NCI-H146 treated with DMSO at 0.1 percent for 48 hours (cell line): Measurements from ENCODE around the gene MBTPS1.

ENCODE experiments used
- DNase-seq: peaks from one replicate; lab custom pipeline; 2025; ENCODE audit not compliant: unreplicated experiment; lab: John Stamatoyannopoulos, UW

Gene MBTPS1

DNA sequence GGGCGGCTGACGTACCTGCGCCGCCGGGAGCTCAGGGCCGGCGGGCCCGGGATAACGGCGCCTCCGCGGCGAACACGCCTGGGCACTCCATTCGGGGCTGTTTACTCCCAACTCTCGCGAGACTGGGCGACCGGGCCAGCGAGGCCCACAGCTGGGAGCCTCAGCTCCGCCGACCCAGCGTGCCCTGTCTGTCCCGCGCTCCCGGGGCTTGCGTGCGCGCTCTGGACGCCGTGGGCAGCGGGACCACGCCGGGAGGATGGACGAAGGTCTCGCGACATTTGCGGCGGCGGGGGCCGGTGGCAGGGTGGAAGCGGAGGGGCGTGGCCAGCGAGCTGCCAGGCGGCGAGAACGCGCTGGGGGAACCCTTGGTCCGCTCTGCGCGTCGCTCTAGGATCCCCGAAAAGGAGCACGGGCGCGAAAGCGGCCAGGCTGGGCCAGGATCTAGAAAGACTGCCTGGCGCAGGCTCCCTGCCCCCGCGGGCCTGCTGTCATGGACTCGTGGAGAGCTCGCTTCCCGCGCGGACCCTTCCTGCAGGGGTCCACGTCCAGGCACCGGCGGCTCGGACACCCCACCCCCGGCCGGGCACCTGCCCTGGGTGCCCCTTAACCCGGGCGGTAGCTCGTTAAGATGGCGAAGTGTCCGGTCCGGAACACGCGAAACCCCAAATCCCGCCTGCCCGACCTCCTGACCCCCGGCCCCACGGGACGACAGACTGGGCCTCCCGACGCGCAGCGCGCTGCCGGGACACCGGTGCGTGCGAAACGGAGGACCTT, at the start of gene MBTPS1:
MBTPS1 (minus strand) TSS at position 223 of the 774 bp plus-strand sequence. CDS start 15,159 bp downstream, outside the sequence.
- peak; percentile 79 for DNase-seq

DNA sequence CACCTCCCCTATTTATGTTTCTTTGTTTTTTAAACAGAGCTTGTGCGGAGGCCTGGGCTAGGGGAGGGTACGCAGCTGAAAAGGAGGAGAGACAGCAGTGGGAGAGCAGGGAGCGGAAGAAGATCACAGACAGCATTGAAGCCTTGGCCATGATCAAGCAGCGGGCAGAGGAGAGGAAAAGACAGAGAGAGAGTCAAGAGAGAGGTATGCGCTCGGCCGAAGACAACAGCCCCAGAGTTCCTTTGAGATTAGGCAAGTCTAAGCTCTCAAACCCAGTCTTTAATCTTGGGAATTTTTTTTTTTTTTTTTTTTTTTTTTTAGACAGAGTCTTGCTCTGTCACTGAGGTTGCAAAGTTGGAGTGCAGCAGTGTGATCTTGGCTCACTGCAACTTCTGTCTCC, 49.0 kb upstream of the MBTPS1 start:
- DNase-seq, result no peak

DNA sequence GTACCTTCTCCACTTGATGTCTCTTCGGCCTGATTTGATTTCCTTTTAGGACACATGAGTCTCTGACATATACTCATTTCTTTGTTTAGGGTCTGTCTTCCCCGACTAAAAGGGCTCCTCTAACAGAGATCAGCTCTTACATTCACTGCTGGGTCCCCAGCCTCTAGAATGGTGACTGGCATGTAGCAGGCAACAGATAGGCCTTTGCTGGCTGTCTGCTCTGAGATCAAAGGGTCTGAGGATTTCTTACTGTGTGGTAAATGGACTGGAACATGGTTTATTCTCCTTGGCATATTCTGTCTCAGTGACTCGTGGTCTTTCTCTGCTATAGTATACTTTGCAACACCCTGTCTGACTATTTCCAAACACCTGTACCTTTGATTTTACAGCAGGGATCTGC, 45.1 kb upstream of the MBTPS1 start:
- no peak for DNase-seq

DNA sequence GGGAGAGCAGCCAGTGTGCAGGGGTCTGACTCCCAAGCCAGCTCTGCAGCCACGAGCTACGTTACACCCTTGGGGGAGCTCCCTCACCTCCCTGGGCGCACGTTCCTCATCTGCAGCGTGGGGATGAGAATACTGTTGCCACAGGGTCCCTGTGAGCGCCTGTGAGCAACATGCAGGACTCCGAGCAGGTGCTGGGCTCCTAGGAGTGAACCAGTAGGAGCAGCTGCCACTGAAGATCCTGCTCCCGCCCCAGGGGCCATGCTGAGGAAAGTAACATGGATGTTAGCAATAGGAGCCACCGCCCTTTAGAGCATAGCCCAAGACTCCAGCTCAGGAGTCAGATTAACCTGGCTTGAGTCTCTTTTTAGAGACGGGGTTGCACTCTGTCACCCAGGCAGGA, 44.3 kb upstream of the MBTPS1 start:
- DNase-seq, result no peak

DNA sequence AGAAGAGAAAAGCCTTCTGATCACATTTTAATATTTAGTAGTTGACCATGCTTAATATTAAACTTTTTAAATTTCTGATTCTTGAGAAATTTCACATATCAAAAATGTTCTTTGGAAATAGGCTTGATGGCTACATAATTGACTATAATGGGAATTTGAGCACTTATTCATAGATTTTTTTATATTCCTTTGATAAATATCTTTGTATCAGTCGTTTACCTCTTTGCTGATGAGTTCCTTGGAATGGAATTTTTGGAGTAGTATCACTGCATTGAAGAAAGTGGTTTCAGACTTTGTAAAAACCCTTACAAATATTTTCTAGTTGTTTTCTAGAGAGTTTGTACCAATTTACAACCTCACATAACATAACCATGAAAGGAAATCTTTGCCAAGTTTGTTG, 43.1 kb upstream of the MBTPS1 start:
- no peak for DNase-seq

DNA sequence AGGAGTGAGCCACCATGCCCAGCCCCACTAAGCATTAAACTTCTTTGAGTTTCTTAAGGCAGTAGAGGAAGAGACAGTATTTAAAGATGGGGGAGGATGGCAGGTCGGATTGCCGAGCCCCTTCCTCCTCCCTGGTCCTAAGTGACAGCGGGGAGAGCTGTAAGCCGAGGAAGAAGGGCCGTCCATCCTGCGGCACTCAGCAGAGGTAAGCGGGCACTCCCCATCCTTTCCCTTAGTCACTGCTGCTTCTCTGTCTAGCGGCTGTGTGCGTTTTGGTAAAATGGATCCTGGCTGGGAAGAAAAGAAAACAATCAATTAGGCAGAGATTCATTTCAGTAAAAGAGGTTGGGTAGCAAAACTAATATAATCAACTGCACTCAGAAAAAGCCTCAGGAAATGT, 42.3 kb upstream of the MBTPS1 start:
- DNase-seq, result no peak

DNA sequence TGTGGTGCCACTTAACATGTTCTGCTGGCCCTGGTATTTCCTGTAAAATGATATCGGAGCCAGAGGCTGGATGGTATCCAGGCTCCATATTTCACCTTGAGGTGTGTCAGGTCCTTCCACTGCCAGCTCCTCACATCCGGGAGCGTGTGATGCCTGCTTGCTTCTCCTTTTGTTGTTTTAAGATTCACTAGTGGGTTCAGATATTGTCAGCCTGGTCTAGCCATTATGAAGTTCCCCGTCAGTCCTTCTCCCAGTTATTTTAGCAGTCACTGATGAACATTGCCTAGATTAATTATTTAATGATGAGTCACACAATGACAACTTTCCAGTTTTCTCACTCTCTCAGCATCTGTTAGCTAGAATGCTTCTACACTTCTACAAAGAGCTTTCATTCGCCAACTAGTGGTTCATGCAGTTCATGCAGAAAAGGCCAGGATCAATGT, 39.6 kb upstream of the MBTPS1 start:
- no peak for DNase-seq

DNA sequence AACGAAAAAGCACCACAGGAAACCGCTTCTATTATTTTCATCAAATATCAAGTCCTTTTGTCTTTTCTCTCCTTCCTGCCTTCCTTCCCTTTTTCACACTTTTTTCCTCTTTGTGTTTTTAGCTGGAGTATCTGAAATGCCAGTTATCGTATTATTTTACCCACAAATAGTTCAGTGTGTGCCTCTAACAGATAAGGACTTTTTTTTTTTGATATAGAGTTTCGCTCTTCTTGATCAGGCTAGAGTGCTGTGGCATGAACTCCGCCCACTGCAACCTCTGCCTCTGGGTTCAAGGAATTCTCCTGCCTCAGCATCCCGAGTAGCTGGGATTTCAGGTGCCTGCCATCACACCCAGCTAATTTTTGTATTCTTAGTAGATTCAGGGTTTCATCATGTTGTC, 39.0 kb upstream of the MBTPS1 start:
- no peak for DNase-seq

DNA sequence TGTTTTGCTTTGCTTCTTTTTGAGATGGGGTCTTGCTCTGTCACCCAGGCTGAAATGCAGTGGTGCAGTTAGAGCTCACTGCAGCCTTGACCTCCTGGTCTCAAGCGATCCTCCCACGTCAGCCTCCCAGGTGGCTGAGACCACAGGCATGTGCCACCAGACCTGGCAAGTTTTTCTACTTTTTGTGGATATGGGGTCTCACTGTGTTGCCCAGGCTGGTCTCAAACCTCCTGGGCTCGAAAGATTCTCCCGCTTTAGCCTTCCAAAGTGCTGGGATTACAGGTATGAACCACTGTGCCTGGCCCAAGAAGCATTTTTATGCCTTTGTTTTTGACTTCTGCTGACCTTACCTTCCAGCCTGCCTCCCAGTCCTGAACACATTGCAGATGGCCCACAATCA, 38.5 kb upstream of the MBTPS1 start:
- DNase-seq, result no peak

DNA sequence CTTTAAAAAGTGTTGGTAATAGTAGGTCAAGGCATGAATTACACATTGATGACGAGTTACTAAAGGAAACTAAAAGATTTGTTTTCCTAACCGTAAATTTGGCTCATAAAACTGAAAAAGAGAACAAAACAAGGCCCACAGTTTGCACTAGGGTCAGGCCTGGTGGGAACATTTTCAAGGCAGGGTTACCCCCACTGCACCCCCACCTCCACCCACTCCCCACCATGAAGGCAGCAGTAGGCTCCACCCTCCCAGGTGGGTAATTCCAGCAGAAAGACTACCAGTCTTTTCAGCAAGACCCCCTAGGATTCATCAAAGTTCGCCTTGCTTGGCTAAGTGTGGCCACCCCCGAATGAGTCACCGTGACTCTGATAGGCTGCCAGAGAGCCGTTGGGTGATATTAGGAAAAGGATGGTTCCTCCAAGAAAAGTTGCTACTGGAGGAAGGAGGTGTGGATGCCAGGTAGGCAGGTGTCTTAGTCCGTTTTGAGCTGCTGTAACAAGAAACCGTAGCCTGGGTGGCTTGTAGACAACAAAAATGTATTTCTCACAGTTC, 37.0 kb upstream of the MBTPS1 start:
- DNase-seq, result no peak

DNA sequence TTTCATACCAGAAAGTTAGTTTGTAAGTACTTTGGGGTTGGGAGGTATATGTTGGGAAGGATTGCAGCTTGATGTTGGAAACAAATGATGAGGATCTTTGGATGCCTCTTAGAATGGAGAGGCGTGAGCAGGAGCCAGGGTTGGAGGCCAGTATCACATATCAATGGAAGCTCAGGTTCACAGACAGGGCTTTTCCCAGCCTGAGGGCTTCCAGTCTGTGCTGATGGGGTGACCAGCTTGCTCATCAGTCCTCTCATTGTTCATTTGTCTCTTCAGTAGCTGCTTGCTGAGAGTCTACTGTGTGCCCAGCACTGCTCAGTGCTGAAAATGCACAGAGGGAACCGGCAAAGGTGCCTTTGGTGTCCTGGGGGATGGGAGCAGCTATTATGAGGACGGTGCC, 34.2 kb upstream of the MBTPS1 start:
- no peak for DNase-seq

DNA sequence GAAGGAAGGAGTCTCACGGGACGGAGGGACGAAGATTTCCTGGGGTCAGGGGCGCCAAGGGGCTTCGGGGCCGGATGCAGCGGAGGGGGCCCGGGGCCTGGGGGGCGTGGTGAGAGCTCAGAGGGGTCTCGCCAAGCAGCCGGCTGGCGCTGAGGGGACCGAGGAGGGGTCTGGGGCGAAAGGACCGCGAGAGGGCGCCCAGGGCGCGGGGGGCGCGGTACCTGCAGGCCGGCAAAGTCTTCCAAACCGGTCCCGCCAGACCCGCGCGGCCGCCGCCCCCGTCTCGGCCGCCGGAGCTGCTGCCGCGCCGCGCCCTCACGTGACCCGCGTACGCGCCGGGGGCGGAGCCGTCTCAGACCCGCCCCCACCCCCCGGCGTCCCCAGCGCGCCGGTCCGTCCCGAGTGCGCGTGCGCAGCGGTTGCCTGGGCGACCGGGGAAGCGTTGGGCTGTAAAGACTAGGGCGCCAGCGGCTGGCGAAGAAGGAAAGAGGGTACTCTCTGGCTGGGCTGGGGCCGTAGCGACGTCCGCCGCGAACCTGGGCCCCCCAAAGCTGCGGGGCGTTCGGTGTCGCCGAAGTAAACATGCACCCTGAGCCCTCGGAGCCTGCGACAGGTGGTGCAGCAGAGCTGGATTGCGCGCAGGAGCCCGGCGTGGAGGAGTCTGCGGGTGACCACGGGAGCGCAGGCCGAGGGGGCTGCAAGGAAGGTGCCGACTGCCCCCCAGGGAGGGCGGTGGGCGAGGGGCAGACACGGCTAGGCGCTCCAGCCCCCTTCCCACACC, 28.3 kb upstream of the MBTPS1 start, which contains the start of the genes DNAAF1 and HSDL1:
DNAAF1 (plus strand) TSS at position 450 of the 781 bp plus-strand sequence; CDS start at position 583, 133 bp downstream.
HSDL1 (minus strand) TSS at position 319 of the 781 bp plus-strand sequence. CDS start 13,856 bp downstream, outside the sequence.
- peak; percentile 34 for DNase-seq

DNA sequence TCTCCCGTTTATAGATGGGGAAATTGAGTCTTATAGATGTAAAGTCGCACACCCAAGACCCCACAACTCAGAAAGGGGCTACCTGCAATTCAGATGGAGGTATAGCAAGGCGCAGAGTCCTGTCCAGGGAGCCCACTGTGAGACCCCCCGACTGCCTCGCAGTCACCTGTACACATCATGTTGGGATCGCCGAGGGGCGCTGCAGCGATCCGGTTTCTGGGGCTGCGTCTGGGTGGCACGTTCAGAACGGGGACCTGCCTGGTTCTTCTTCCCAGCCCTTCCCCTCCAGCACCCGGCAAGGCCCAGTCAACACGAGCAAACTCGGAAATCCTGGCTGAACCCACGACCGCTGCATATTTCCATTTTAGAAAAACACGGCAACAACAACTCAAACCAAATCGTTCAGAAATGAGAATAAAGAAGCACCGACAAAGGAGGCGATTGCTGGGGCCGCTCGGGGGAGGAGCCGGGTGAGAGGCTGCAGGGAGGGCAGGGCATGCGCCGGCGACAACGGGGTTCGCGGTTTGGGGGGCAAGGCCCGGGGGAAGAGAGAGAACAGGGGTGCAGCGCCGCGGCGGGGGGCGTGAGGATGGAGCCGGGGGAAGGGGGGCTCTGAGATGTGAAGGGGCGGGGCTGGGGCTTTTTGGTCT, 27.6 kb upstream of the MBTPS1 start:
- DNase-seq, result no peak

DNA sequence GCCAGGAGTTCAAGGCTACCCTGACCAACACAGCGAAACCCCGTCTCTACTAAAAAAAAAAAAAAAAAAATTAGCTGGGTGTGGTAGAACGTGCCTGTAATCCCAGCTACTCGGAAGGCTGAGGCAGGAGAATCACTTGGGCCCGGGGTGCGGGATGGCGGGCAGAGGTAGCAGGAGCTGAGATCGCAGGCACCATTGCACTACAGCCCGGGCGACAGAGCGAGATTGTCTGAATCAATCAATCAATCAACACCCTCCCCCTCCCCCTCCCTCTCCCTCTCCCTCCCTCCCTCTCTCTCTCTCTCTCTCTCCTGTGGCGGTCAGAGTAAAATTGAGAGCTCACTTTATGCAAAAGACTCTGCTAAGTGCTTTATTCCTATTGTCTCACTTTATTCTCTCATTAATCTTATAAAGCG, 27.1 kb upstream of the MBTPS1 start:
- no peak for DNase-seq

DNA sequence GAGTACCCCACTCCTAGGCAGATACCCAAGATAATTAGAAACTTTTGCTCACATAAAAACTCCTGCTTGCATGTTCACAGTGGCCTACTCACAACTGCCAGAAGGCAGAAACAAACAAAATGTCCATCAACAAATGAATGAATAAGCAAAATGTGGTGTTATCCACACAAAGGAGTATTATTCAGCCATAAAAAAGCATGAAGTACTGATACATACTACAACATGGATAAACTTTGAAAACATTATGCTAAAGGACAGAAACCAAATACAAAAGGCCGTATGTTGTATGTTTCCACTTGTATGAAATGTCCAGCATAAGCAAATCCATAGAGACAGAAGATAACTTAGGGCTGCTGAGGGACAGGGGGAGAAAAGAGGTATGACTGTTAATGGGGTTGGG, 26.3 kb upstream of the MBTPS1 start:
- no peak for DNase-seq

DNA sequence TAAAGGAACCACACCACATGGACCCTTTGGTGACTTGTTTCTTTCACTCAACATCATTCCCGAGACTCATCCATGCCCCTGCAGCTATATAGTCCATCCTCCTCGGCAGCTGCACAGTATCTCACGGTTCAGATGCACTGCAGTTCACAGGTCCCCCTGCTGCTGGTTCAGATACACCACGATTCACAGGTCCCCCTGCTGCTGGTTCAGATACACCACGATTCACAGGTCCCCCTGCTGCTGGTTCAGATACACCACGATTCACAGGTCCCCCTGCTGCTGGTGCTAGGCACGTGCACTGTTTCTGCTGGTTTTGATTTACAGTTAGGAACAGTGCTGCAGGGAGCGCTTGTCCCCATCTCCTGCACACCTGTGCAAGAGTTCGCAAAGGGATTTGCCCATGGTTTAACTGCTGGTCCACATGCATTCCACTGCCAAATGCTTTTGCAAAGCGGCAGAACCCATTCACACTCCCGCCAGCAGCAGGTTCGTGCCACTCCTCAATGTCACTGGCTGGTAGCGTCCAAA, 24.5 kb upstream of the MBTPS1 start:
- DNase-seq, result no peak

DNA sequence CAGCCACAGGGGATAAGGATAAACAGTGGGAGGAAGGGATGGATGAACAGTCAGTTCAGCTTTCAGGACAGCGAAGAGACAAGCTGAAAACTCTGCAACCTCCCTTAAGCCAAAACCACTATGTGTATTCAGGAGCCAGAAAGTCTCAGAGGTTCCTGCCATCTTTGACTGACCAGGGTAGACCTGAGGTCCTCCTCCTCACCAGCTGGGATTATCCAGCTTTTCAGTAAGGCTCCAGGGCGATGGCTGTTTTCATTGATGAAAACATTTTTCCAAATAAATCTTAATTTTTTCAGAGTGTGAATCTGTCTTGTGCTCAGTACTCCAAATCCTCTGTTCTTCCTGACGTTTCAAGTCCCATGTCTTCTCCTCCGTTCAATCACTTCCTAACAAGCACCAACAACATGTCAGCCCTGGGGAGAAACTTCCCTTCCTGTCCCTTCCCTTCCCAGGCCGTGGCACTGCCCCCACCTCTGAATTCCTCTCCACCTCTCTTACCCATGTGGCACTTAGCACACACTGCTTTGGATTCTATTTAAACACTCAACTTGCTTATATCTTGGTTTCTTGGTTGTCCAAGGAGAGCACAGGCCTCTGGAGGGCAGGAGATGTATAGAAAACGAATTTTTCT, 23.0 kb upstream of the MBTPS1 start:
- DNase-seq, result no peak

DNA sequence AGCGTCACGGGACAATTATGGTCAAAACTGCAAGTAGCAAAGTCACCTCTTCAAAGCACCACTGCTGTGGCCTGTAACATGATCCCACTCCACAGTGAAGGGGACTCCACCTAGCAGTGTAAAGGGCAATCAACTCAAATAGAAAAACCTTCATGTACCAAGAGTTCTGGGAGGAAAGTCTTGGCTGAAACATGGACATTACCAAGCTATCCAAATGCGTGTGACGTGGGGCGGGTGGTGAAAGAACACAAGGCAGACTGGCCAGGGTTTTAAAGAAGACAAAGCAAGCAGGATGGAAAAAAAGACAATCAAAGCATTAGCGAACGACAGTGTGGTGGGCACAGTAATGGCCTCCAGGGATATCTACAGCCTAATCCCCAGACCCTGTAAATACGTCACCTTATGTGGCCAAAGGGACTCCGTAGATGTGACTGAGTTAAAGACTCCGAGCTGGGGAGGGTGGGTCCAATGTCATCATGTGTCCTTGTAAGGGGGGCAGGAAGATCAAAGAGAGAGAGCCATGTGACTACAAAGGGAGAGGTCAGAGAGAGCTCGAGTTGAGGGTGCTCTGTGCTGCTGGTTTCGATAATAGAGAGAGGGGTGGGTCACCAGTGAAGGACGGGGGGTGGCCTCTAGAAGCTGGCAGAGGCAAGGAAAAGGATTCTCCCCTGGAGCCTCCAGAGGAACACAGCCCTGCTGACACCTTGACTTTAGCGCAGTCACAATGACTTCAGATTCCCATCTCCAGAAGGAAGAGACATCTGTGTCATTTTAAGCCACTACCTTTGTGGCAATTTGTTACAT, 22.3 kb upstream of the MBTPS1 start:
- DNase-seq, result peak; percentile 3

DNA sequence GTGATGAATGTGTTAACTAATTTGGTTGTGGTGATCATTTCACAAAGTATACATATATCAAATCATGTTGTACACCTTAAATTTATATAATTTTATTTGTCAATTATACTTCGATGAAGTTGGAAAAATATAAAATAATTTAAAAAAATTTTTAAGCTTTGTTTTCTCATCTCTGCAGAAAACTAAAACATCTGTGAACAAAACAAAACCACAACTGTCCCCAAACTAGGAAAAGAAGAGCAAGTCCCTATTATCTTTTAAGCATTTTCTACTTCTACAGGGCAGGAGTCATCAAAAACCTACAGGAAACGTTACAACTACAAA, 21.7 kb upstream of the MBTPS1 start:
- DNase-seq, result no peak
